Tibial nerve (tissue), 3 donors: ENCODE measurements around the gene TENM4.

Experiments
- CTCF ChIP-seq, 5 experiments: fragments of 200-600 bp in 3 of 5; fragments of 450-650 bp in 2 of 5; sonication (generic) in 3 of 5; IDR thresholded peaks; one replicate each; pipeline ENCODE4 v1.5.1; 2016 to 2019; ENCODE audit warnings: antibody characterized with exemption in 5 of 5, mild to moderate bottlenecking in 3 of 5, moderate library complexity in 2 of 5
- POLR2A ChIP-seq, 2 donors: fragments of 450-650 bp; IDR thresholded peaks; one replicate each; pipeline ENCODE4 v1.6.1; 2017; ENCODE audit warnings: antibody characterized with exemption in 2 of 2, mild to moderate bottlenecking in 2 of 2, moderate library complexity in 2 of 2

GRCh38 chr11:79367844-79368243 lies 73.0 kb downstream of the TENM4 start:
- TF ChIP-seq CTCF (IDR thresholded peaks at IDR 0.05) (no peak), POLR2A (IDR thresholded peaks at IDR 0.05) (no peak)
